ENCODE data around the gene ABLIM2.

GRCh38 chr4:7943211-7943610, 215.4 kb downstream of the ABLIM2 start:
- TF ChIP-seq CTCF (IDR thresholded peaks at IDR 0.05; ENCODE audit: low read length) (no peak), EZH2 (optimal IDR thresholded peaks at IDR 0.05; ENCODE audit: low read depth, low read length) (no peak)
